ENCODE data around the gene GSG1L2. TPM values are rescaled to one million over a fixed set of nuclear protein-coding genes. Genes with fewer than 3 reads are reported as not detected.

GSG1L2 gene
- total RNA-seq: not detected
- long read RNA-seq: 0 reads

DNA sequence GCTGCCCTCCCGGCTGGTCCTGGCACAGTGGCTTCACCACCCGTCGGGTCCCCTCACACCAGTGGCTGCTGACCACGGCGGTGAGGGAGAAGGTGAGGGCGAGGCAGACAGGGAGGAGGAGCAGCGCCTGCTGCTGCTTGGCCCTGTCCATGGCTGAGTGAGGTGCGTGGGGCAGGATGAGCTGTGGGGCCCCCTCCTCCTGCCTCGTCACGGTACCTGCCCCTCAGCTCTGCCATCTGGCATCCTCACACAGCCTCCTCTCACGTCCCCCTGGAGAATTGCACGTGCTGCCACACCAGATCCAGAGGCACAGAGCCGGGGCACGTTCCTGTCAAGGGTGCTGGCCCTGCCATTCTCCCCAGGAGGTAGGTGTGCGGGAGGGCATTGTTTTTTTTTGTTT, at the start of gene GSG1L2:
GSG1L2 (minus strand) TSS at position 159 of the 400 bp plus-strand sequence; CDS start at position 151, 8 bp downstream.
- intact Hi-C loops (cut with DNase I): no loop called here

DNA sequence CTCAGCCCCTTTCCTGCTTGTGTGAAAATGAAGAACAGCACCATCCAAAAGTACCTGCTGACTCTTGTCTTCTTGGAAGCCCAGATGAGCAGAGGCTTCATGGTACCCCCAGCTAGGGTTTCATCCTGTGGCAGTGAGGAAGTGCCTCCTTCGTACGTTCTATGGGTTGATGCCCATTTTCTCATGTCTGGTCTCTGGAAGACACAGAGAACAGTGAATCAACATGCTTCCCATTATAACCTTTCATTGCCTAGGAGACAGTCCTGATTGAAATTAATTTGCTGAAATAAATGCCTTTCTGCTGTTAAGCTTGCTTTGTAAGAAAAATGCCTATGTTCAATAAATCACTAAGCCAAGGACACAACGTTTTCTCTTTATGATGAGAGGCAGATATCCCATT, 46.7 kb upstream of the GSG1L2 start:
- no peak for DNase-seq (ENCODE audit: low spot score)
- intact Hi-C loops (cut with DNase I): no loop called here

More for the DNA sequence above, at the start of gene GSG1L2:
- DNase-seq (ENCODE audit: low spot score): no peak

GRCh38 chr17:9865586-9865985, 43.7 kb upstream of the GSG1L2 start:
- no peak for DNase-seq (ENCODE audit: low spot score)
- intact Hi-C loops (cut with DNase I): no loop called here

DNA sequence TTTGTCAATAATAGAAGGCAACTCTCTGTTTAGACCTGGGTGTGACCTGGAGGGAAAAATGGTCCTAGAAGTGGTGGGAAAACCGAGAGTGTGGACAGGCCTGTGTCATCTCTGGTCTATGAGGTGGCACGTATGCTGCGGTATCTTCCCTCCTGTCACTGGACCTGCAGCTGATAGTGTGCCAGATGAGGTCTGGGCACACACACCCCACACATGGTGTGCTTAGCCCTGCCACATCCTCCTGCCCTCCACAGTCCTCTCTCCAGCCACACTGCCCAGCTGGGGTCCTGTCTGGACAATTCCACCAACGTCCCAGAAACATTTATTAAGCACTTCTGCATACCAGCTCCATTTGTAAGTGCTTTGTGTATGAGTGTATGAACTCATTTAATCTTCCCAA, 41.1 kb upstream of the GSG1L2 start:
- intact Hi-C loops (cut with DNase I): no loop called here
- no peak for DNase-seq (ENCODE audit: low spot score)

DNA sequence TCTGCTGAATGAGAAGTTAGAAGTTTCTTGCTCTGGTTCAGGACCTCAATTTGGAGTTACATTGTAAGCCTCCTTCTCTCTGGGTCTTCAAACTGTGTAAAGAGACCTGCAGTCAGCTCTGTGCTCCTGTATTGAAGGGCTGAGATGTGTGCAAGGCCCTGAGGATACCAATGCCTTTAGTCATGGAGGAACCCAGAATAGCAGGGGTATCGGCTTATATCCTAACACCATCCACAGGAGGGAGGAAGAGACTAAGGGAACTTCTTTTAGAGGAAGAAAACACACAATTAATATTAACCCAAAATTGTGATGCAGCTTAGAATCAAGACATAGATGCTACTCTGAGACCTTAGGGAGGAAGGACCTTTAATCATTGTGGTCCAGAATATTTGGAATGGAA, 40.3 kb upstream of the GSG1L2 start:
- no peak for DNase-seq (ENCODE audit: low spot score)
- intact Hi-C loops (cut with DNase I): no loop called here

GRCh38 chr17:9860851-9861250, 39.0 kb upstream of the GSG1L2 start:
- intact Hi-C loops (cut with DNase I): no loop called here
- no peak for DNase-seq (ENCODE audit: low spot score)

DNA sequence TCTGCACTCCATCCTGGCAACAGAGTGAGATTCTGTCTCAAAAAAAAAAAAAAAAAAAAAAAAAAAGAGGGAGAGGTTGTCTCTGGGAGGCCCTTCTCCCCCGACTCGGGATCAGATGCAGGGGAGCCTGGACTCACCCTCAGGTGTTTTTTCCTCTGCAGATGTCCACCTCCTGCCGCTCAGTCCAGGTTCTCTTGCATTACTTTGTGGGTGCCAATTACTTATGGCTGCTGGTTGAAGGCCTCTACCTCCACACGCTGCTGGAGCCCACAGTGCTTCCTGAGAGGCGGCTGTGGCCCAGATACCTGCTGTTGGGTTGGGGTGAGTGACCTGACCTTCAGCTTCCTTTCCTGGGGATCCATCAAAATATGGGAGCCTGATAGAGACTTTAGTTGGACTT, 37.9 kb upstream of the GSG1L2 start:
- intact Hi-C loops (cut with DNase I): no loop called here
- no peak for DNase-seq (ENCODE audit: low spot score)

- intact Hi-C loops (cut with DNase I): no loop called here
- DNase-seq (ENCODE audit: low spot score): no peak
Measured at GRCh38 chr17:9855036-9855435, 33.2 kb upstream of the GSG1L2 start.

DNA sequence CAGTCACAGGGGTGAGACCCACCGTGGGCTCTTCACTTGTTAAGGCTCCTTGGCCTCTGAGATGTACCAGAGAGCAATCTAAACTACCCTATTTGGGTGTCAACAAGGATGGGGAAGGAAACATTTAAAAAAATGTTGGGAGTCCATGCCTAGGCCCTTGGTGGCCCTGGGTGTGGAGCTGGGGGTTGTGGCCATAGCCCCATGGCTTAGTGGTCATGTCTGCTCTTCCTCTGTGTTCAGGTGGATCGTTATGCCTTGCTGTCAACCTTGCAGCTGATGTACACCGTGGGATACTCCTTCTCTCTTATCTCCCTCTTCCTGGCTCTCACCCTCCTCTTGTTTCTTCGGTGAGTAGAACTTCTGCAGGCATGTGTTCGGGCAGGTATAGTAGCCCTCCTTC, 32.4 kb upstream of the GSG1L2 start:
- intact Hi-C loops (cut with DNase I): no loop called here
- DNase-seq (ENCODE audit: low spot score): no peak

DNA sequence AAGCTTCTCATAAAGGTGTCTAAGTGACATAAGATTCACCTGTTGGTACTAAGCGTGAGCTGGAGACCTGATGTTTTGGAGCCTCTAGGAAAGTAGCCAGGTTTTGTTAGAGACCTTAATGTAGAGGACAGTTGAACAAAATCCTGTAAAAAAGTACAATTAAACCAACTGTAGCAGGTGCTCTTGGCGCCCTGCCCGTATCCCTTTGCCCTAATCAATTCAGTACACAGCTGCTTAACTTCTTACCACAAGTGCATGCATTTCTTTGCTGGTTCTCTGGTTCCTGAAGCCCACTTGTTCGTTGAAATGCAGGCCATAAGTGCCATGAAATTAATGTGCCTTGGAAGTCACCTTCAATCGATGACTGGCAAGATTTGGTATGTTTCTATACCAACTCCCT, 28.3 kb upstream of the GSG1L2 start:
- intact Hi-C loops (cut with DNase I): no loop called here
- no peak for DNase-seq (ENCODE audit: low spot score)

DNA sequence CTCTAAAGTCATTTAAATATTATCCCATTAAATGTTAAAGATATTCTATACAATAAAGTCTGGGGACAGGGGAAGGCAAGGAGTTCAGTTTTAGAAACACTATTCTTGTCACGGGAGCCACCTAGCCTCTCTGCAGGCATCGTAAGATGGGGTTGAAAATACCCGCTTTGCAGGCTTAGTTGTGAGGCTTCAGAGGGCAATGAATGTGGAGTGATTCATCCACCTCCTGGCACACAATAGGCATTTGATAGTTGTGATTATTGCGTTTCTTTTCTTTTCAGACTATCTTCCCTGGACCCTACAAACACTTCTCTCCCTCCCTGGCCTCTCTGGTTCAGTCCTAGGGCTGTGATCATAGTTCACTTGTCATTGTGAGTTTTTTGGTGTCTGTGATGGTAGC, 23.4 kb upstream of the GSG1L2 start:
- DNase-seq (ENCODE audit: low spot score): no peak
- intact Hi-C loops (cut with DNase I): no loop called here

DNA sequence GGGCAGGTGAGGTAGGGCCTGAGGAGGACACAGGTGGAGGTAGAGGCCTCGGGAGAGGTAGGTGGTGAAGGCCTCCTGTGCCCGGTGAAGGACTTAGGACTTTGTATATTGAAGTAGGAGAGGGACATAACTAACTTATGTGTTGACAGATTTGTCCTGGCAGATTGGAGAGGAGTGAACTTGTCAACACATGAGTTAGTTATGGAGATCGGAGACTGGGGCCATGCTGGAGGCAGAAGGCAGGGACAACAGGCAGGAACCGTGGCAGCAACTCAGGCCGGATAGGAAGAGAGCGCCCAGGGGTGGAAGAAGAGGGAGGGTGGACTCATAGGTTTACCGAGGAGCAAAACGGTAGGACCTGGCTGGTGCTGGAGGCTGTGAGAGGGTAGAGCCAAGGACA, 22.3 kb upstream of the GSG1L2 start:
- intact Hi-C loops (cut with DNase I): no loop called here
- DNase-seq (ENCODE audit: low spot score): no peak

DNA sequence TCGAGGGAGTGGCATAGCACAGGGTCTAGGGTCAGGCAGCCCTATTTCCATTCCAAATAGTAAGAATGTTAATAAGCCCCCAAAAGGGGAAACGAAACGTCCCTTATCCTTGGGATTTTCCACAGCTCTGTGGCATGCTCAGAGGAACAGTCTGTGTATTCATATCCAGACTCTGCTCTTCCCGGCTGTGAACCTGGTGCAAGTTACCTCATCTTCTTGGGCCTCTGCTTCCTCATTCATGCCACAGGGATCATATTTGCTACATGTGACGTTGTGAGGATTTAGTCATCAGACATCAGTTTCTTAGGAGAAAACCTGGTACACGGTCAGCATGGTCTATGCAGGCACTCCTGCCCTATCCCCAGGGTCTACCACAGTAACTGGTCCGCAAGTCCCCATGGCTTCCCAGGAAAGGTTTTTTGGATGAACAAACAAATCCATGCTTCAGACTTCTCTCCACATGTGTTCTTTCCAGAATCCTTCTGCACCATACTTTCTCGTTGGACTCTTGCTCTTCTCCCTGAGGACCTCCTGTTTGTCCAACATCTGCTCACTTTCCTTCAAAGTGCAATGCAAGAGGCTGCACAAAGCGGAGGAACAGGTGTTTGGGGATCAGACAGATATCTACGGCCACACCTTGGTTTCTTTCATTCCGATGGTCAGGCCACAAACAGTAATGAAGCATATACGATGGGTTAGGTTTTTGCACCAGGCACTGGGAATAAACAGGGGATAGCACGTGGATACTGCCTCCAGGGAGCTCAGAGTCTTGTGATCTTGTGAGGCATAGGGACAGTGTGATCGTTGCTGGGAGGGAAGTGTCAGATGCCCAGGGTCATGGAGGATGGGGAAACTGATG, 21.5 kb upstream of the GSG1L2 start:
- intact Hi-C loops (cut with DNase I): no loop called here
- no peak for DNase-seq (ENCODE audit: low spot score)

GRCh38 chr17:9842057-9842758, 20.3 kb upstream of the GSG1L2 start:
- intact Hi-C loops (cut with DNase I): no loop called here
- no peak for DNase-seq (ENCODE audit: low spot score)

DNA sequence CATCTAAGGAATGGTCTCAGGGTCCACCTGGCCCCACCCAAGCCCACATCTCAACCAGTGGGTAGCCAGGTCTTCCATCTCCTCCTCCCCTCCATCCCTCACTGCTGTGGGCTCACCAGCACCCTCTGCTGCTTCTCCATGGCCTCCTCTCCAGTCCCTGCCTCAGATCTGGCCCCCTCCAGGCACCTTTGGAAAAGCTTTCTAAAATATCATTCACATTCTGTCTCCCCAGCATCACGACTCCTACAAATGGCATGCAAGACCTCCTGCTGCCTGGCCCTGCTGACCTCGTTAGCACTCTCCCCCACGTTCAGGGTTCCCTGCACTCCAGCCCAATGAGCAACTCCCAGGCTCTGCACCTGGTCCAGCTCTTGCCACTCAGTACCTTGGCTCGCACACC, 17.6 kb upstream of the GSG1L2 start:
- DNase-seq (ENCODE audit: low spot score): no peak
- intact Hi-C loops (cut with DNase I): no loop called here

DNA sequence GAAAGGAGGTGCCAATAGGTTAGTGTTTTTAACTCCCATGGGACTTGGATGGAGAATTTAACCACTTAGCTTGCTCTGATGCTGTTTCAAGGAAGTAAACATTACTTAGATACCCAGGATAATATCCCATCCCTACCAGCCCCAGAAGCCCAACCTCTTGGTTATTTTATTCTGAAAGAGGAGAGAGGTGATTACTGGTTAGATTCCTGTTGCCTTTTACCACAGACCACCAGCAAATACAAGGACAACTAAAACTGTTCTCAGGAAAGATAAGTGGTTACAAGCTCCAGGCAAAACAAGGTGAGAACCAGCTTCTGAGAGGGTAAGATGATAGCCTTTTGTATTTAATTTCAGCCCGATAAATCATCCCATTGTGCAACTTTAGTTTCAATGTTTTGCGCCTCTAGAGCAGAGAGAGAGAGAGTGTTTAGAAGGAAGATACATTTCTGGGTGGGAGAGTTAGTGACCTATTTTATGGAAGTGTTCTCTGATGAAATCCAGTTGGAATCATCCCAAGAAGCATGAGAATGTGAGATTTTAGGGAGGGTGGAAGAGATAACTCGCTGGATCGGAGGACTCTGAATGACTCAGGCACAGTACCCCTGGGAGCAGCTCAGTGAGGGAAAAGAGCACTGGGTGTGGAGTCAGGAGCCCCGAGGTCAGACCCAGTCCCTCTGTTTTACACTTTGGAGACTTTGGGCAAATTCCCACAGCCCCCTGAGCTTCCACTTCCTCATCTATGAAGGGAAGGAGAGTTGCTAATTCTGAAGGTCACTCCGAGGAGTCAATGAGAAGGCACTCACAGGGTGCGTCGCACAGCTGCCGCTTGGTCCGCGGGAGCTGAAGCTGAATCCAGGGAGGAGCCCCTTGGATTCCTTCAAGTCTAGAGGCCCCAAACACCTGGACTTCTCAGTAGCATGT, 15.9 kb upstream of the GSG1L2 start:
- intact Hi-C loops (cut with DNase I): no loop called here
- no peak for DNase-seq (ENCODE audit: low spot score)

- intact Hi-C loops (cut with DNase I): loop anchor here (5.0 kb wide), 1 partner anchor 52 kb away; no protein-coding TSS in a partner anchor
- DNase-seq (ENCODE audit: low spot score): no peak
Measured at GRCh38 chr17:9833922-9834321, 12.0 kb upstream of the GSG1L2 start.

DNA sequence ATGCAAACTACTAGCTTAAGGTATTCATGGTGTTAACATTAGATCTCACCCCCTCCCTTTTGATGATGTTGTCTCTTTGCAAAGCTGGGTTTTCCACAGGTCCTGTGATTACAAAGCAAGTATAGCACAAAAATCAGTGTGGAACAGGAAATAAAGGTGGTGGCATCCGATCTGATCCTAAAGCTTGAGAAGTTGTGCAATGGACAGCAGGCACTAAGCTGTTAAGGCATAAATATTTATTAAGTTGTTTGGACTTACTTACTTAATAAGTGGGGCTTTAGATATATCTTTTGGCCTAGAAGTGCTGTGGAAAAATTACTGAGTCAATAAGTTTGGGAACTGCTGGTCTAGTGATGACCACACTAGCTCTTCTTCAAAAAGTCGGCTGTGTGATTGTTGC, 8.8 kb upstream of the GSG1L2 start:
- DNase-seq (ENCODE audit: low spot score): no peak
- intact Hi-C loops (cut with DNase I): loop anchor here (5.0 kb wide), 1 partner anchor 48 kb away; no protein-coding TSS in a partner anchor

DNA sequence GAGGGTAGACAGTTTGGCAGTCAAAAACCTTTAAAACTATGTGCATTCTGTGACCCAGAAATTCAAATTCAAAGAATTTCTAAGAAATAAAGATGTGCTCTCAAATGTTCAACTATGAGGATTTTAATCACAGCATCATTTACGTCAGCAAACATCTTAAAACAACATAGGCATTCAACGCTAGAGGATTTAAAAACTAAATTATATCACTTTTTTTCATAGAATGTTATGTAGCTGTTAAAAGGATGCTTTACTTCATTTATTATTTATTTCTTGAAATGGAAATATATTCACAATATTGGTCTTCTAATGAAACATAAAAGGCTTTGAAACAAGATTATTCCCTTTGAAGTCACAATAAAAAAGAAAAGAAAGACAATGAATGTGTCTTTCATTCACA, 7.5 kb upstream of the GSG1L2 start:
- intact Hi-C loops (cut with DNase I): no loop called here
- DNase-seq (ENCODE audit: low spot score): no peak

All from cardiac septum (tissue), 1 donor.